Measurements from ENCODE around the gene MT1M. TPM values are rescaled to one million over a fixed set of nuclear protein-coding genes. Genes with fewer than 3 reads are reported as not detected.

MT1M gene
- total RNA-seq, 4 donors from 2014 or later: 38.5 to 103 (median 53.2) TPM

DNA sequence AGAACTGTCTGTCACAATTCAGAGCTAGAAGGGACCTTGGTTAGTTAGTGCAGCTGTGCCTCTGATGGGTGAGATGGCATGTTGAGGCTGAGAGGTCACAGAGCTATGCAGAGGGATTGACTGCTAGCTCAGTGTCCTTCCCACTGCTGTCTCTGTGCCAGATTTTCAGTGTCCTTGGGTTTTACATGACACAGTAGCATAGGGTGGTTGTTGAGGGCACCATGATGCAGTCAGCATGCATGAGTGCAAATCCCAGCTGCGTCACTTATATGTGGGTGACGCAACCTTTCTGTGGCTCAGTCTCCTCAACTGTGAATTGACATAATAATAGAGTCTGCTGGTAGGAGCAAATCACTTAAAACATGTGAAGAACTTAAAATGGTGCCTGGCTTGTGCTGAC is 8.7 kb downstream of the MT1M start:
- Histone ChIP-seq H3K36me3 (no peaks in the 10 kb centered on the region), H3K27me3 (peaks cover 0 to 35% of the 10 kb centered on the region in 2 donors), H3K27ac (no peak overlapping the region), H3K4me3 (no peak overlapping the region), H3K9me3 (no peaks in the 10 kb centered on the region), H3K4me1 (peaks cover 0 to 43% (median 20%) of the 10 kb centered on the region in 4 donors)
- DNase-seq (ENCODE audit: low spot score in 2 of 2): no peak
- WGBS, 2 donors: 87 to 100% methylated on average over 2 of the region's 2 CpGs
- no peak for TF ChIP-seq EP300 (IDR thresholded peaks at IDR 0.05)
- TF ChIP-seq CTCF (IDR thresholded peaks at IDR 0.05): no peak
- no peak for TF ChIP-seq POLR2A (IDR thresholded peaks at IDR 0.05)

DNA sequence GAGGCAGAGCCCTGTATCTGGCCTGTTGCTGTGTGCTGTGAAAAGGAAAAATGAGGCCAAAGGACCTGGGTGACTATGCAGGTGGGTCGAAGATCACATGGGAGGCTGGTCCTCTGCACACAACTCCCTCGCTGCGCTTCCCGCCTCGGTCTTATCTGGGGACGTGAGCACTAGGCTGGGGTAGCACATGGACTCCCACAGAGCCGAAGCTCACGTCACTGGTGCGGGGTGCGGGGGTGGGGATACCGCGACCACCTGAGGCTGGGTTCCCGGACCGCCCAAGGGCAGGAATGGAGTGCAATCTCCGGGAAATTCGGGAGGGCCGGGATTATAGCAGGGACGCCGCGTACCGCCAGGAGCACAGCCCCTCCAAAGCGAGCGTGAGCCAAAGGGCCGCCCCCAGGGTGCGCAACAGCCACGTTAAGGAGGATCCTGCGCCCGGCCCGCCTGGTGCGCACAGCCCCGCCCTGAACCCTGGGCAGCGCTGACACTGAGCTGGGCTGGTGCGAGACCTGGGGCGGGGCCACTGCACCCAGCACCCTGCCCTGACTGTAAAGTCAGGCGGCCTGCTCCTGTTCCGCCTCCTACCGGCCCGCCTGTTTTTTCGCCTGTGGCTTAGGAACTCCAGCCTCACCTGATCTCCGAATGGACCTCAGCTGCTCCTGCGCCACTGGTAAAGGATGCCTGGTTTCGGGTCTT is 10.8 kb downstream of the MT1M start:
- Histone ChIP-seq H3K4me1 (peaks cover 0 to 27% (median 18%) of the 10 kb centered on the region in 4 donors), H3K4me3 (peak overlapping the region; percentile 8 to 41 (median 27)), H3K36me3 (no peaks in the 10 kb centered on the region), H3K27ac (peak overlapping the region in 3 of 4 donors; percentile 12 to 45 (median 14)), H3K27me3 (peaks cover 0 to 33% of the 10 kb centered on the region in 2 donors), H3K9me3 (no peaks in the 10 kb centered on the region)
- TF ChIP-seq EP300 (IDR thresholded peaks at IDR 0.05) (peak; percentile 38 to 47), POLR2A (IDR thresholded peaks at IDR 0.05) (no peak), CTCF (IDR thresholded peaks at IDR 0.05) (peak in 4 of 5 experiments; percentile 30 to 55 (median 42))
- 12 to 16% methylated on average over 16 to 42 of the region's 42 CpGs for whole genome bisulfite sequencing, 2 donors
- DNase-seq (ENCODE audit: low spot score in 2 of 2): peak; percentile 19 to 41

GRCh38 chr16:56643833-56644232 is 11.4 kb downstream of the MT1M start:
- peak overlapping the region in 3 of 4 donors; percentile 14 to 41 (median 40) for H3K4me3 ChIP-seq
- H3K4me1 ChIP-seq: peaks cover 0 to 21% (median 13%) of the 10 kb centered on the region in 4 donors
- TF ChIP-seq EP300 (IDR thresholded peaks at IDR 0.05) (no peak), POLR2A (IDR thresholded peaks at IDR 0.05) (no peak), CTCF (IDR thresholded peaks at IDR 0.05) (no peak)
- 50 to 52% methylated on average over 5 of the region's 5 CpGs for WGBS, 2 donors
- no peak for DNase-seq (ENCODE audit: low spot score in 2 of 2)
- H3K27me3 ChIP-seq: peaks cover 0 to 31% of the 10 kb centered on the region in 2 donors
- peak overlapping the region in 1 of 4 donors; percentile 45 for H3K27ac ChIP-seq
- no peaks in the 10 kb centered on the region for H3K36me3 ChIP-seq
- H3K9me3 ChIP-seq: no peaks in the 10 kb centered on the region

GRCh38 chr16:56645311-56645710 is 12.9 kb downstream of the MT1M start:
- no peak for TF ChIP-seq POLR2A (IDR thresholded peaks at IDR 0.05)
- TF ChIP-seq CTCF (IDR thresholded peaks at IDR 0.05): no peak
- TF ChIP-seq EP300 (IDR thresholded peaks at IDR 0.05): no peak
- no peak for DNase-seq (ENCODE audit: low spot score in 2 of 2)
- no peaks in the 10 kb centered on the region for H3K9me3 ChIP-seq
- no peak overlapping the region for H3K27ac ChIP-seq
- H3K36me3 ChIP-seq: no peaks in the 10 kb centered on the region
- H3K27me3 ChIP-seq: peaks cover 0 to 24% of the 10 kb centered on the region in 2 donors
- no peak overlapping the region for H3K4me3 ChIP-seq
- 93 to 96% methylated on average over 1 of the region's 1 CpG for WGBS, 2 donors
- peaks cover 0 to 16% (median 10%) of the 10 kb centered on the region in 4 donors for H3K4me1 ChIP-seq

GRCh38 chr16:56645838-56646237 is 13.4 kb downstream of the MT1M start:
- peaks cover 0 to 24% of the 10 kb centered on the region in 2 donors for H3K27me3 ChIP-seq
- no peak overlapping the region for H3K27ac ChIP-seq
- DNase-seq (ENCODE audit: low spot score in 2 of 2): no peak
- H3K4me3 ChIP-seq: no peak overlapping the region
- no peak for TF ChIP-seq CTCF (IDR thresholded peaks at IDR 0.05)
- 0% methylated on average over 1 of the region's 1 CpG for WGBS, 2 donors
- H3K9me3 ChIP-seq: no peaks in the 10 kb centered on the region
- no peaks in the 10 kb centered on the region for H3K36me3 ChIP-seq
- H3K4me1 ChIP-seq: peaks cover 0 to 16% (median 10%) of the 10 kb centered on the region in 4 donors

Data from tibial nerve (tissue), 4 donors.